ENCODE results near the gene TFR2. TPM values are rescaled to one million over a fixed set of nuclear protein-coding genes. Genes with fewer than 3 reads are reported as not detected.

TFR2 gene
- total and polyA plus RNA-seq, 2 experiments from 2014 or later, result 3.7 to 4.2 TPM

- Mint-ChIP-seq H3K27me3 (ENCODE audit: insufficient read depth, low read depth, poor library complexity) (peaks cover 30% of the 10 kb centered on the region), H3K36me3 (ENCODE audit: low read depth) (no peaks in the 10 kb centered on the region; the same call in 2 of the 3 replicates), H3K27ac (peak overlapping the region; percentile 97), H3K4me3 (peak overlapping the region; percentile 91), H3K9me3 (no peaks in the 10 kb centered on the region), H3K4me1 (peaks cover 38% of the 10 kb centered on the region)
- Histone ChIP-seq H3K79me2 (replicated peaks; ENCODE audit: insufficient read depth) (peaks cover 21% of the 10 kb centered on the region), H3K4me2 (peak overlapping the region; percentile 86), H3F3A (replicated peaks; ENCODE audit: low read depth) (peaks cover 20% of the 10 kb centered on the region), H3K9me2 (ENCODE audit: insufficient read depth) (no peaks in the 10 kb centered on the region), H3K27ac (ENCODE audit: low read depth) (peak overlapping the region; percentile 99), H3K27me3 (ENCODE audit: insufficient read depth) (peaks cover 12% of the 10 kb centered on the region; the same call in 1 of the 2 replicates), H4K20me1 (replicated peaks; ENCODE audit: insufficient read depth) (peaks cover 8% of the 10 kb centered on the region; the same call in 1 of the 2 replicates), H3K36me3 (ENCODE audit: insufficient read depth) (0 out of 2 replicates have a peak, but pooled peaks cover 4% of the 10 kb centered on the region), H2AFZ (peak overlapping the region; percentile 87; the same call in 1 of the 2 replicates), H3K4me1 (ENCODE audit: insufficient read depth) (peaks cover 28% of the 10 kb centered on the region), H3K4me3 (peak overlapping the region; percentile 98)
- peak; percentile 11 for ATAC-seq
- TF ChIP-seq ZNF462 (CRISPR knock-in tag; IDR thresholded peaks at IDR 0.05) (no peak), CREB1 (CRISPR knock-in tag; IDR thresholded peaks at IDR 0.05; ENCODE audit: low read depth) (peak; percentile 87)
- DNase-seq (ENCODE audit: low spot score), result peak; percentile 80
Measured at GRCh38 chr7:100584683-100585510, 56.5 kb downstream of the TFR2 start.

GRCh38 chr7:100584054-100584682 is 57.2 kb downstream of the TFR2 start:
- peak overlapping the region; percentile 97 for H3K27ac Mint-ChIP-seq
- H2AFZ ChIP-seq, result no peak overlapping the region
- H3K9me2 ChIP-seq (ENCODE audit: insufficient read depth), result no peaks in the 10 kb centered on the region
- H3K9me3 Mint-ChIP-seq, result no peaks in the 10 kb centered on the region
- peaks cover 21% of the 10 kb centered on the region for H3K4me1 ChIP-seq (ENCODE audit: insufficient read depth)
- TF ChIP-seq ZNF114 (CRISPR knock-in tag; IDR thresholded peaks at IDR 0.05), result no peak
- no peak for TF ChIP-seq EZH2phosphoT487 (IDR thresholded peaks at IDR 0.05; ENCODE audit: unreplicated experiment)
- TF ChIP-seq ETS1 (IDR thresholded peaks at IDR 0.05), result no peak
- no peak for TF ChIP-seq POLR2AphosphoS5 (IDR thresholded peaks at IDR 0.05; ENCODE audit: low read depth)
- TF ChIP-seq ZNF331 (CRISPR knock-in tag; IDR thresholded peaks at IDR 0.05; ENCODE audit: low read depth), result no peak
- no peak for TF ChIP-seq STAT1 (IDR thresholded peaks at IDR 0.05; ENCODE audit: unreplicated experiment)
- peak overlapping the region; percentile 86 for H3K4me2 ChIP-seq
- peaks cover 20% of the 10 kb centered on the region for H3F3A ChIP-seq (replicated peaks; ENCODE audit: low read depth)
- H3K27ac ChIP-seq (ENCODE audit: low read depth), result peak overlapping the region; percentile 99; the same call in 1 of the 2 replicates
- H3K4me3 Mint-ChIP-seq, result peak overlapping the region; percentile 91
- H3K36me3 ChIP-seq (ENCODE audit: insufficient read depth), result 0 out of 2 replicates have a peak, but pooled peaks cover 4% of the 10 kb centered on the region
- H3K27me3 ChIP-seq (ENCODE audit: insufficient read depth), result peaks cover 8% of the 10 kb centered on the region; the same call in 1 of the 2 replicates
- peaks cover 31% of the 10 kb centered on the region for H3K4me1 Mint-ChIP-seq
- H3K79me2 ChIP-seq (replicated peaks; ENCODE audit: insufficient read depth), result peaks cover 21% of the 10 kb centered on the region
- no peak for ATAC-seq
- DNase-seq (ENCODE audit: low spot score), result no peak
- peaks cover 8% of the 10 kb centered on the region; the same call in 1 of the 2 replicates for H4K20me1 ChIP-seq (replicated peaks; ENCODE audit: insufficient read depth)
- H3K4me3 ChIP-seq, result peak overlapping the region; percentile 98
- H3K36me3 Mint-ChIP-seq (ENCODE audit: low read depth), result no peaks in the 10 kb centered on the region; the same call in 1 of the 3 replicates
- peaks cover 27% of the 10 kb centered on the region for H3K27me3 Mint-ChIP-seq (ENCODE audit: insufficient read depth, low read depth, poor library complexity)

Data from GM23338 (cell line).